ENCODE measurements around the gene PHF21A.

DNA sequence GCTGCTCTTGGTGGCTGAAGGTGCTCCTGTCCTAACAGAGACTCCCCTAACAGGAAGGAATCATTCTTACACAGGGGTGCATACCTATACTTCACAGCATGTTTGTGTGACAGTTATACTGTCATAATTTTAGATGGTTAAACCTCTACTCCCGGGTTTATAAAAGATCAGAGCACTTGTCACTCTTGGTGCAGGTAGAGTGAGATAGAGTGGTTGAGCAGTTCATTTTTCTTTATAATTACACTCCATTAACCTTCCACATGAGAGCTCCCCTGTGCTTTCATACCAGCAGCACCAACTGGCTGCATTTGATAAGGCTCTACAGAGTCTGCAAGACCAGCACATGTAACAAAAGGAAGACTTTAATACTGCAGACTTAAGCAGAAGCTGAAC is 125.9 kb downstream of the PHF21A start:
- no peak for TF ChIP-seq CTCF (conservative IDR thresholded peaks at IDR 0.05)
- TF ChIP-seq ZFX (IDR thresholded peaks at IDR 0.05) = no peak
